Adrenal gland (tissue), 5 donors: ENCODE measurements around the gene EPHB6.

Experiments
- POLR2A ChIP-seq, 2 donors: fragments of 450-650 bp; IDR thresholded peaks; one replicate each; pipeline ENCODE4 v1.6.1; 2017; ENCODE audit warnings: antibody characterized with exemption in 2 of 2, mild to moderate bottlenecking in 2 of 2, moderate library complexity in 1 of 2
- TF ChIP-seq, protein P1 (sequence below), 6 experiments: fragments of 450-650 bp in 4 of 6; fragments of 200-600 bp in 2 of 6; sonication (generic) in 1 of 6; IDR thresholded peaks; 1 replicate in 5 of 6; 2 replicates in 1 of 6; pipeline versions ENCODE4 v1.5.1 to v1.8.0; 2016 to 2021; ENCODE audit warnings: antibody characterized with exemption in 6 of 6, mild to moderate bottlenecking in 2 of 6, moderate library complexity in 1 of 6
- donor health status: DM: no; HTN: no; CAD: no.

- TF ChIP-seq, protein P1, sequence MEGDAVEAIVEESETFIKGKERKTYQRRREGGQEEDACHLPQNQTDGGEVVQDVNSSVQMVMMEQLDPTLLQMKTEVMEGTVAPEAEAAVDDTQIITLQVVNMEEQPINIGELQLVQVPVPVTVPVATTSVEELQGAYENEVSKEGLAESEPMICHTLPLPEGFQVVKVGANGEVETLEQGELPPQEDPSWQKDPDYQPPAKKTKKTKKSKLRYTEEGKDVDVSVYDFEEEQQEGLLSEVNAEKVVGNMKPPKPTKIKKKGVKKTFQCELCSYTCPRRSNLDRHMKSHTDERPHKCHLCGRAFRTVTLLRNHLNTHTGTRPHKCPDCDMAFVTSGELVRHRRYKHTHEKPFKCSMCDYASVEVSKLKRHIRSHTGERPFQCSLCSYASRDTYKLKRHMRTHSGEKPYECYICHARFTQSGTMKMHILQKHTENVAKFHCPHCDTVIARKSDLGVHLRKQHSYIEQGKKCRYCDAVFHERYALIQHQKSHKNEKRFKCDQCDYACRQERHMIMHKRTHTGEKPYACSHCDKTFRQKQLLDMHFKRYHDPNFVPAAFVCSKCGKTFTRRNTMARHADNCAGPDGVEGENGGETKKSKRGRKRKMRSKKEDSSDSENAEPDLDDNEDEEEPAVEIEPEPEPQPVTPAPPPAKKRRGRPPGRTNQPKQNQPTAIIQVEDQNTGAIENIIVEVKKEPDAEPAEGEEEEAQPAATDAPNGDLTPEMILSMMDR (IDR thresholded peaks at IDR 0.05), result no peak
- no peak for TF ChIP-seq POLR2A (IDR thresholded peaks at IDR 0.05)
Measured at GRCh38 chr7:142870147-142870559, 15.3 kb downstream of the EPHB6 start.
